ENCODE results near the gene NAB2.

The NAB2 gene

DNA sequence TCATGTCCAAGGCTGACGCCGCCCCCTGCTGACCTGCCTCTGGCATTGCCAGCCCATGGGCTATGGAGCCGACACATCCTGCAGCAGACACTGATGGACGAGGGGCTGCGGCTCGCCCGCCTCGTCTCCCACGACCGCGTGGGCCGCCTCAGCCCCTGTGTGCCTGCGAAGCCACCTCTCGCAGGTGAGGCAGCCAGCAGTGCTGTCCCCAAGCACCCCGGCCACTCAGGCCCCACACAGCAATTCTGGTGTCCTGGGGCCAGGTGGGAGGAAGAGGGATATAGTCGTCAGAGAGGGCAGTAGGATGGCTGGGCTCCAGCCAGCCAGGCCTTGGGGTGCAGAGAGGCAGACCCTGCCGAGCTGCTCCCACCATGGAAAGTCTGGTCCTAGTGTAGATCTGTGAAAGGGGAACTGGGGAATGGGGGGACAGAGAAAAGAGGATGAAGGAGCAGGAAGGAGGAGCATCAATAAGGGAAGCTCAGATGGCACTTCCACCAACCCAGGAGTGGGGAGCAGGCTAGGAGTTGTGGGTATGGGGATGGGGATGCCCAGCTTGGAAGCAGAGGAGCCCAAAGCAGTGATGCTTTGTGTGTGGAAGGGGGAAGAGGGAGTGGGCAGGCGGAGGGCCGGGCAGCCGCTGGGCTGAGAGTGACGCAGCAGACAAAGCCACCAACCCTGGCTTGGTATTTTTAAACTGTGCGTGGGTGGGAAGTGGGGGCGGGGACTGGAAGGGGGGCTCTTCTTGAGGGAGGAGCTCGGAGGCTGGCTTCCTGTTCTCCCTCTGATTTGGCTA is 4.7 kb downstream of the NAB2 start:
- peak in 1 of 2 experiments; percentile 77 for DNase-seq (ENCODE audit: low read depth in 2 of 2)

DNA sequence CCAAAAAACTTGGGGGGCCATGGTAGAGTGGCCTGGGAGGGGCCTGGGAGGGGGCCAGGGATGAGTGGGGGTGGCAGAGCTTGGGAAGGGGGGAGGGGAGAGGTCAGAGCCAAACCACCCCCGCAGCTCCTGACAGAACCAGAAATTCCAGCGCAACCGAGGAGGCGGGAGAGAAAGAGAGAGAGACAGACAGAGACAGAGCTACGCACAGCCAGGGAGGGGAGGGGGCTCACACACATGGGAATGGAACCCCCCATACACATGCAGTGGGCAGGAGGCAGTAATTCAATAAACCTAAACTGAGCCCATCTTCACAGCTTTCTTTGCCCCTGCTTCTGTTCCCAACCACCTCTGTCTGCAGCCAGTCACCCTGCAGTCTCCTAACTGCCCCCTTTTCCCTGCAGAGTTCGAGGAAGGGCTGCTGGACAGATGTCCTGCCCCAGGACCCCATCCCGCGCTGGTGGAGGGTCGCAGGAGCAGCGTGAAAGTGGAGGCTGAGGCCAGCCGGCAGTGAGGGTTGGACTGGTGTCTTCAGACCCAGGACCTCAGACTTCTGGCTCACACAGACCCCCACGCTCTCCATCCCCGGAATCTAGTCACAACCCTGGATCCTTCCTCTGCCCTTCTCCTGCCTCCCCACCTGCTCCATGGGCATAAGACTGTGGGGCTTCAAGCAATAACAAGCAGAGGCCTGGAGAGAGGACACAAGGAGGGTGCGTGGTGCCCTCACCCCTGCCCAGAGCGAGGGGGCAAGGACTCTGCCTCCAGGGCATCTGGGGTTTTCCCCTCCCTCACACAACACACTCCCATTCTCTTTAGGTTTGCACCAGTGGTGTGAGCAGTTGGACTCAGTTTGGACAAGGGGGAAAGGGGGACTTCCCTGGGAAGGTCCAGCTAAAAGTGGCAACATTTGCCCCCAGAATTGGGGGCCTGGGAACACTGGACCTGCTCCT is 5.6 kb downstream of the NAB2 start:
- no peak for DNase-seq (ENCODE audit: low read depth in 2 of 2)

DNA sequence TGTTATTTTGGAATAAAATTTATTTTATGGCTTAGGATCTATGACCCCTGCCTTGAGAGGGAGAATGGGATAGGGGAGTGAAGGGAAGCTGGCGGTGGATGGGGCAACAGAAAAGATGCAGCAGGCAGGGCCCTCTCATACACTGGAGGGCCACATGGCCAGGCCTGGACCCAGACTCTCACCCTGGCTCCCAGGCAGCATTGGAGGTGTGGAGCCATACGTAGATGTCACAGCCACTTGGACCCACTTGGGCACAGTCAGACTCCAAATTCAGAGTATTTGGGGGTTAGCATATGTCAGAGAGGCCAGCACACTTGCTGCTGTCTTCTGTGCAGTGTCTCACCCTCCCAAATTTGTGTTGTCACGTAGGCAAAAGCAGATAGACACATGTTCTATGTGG is 6.5 kb downstream of the NAB2 start:
- no peak for DNase-seq (ENCODE audit: low read depth in 2 of 2)

DNA sequence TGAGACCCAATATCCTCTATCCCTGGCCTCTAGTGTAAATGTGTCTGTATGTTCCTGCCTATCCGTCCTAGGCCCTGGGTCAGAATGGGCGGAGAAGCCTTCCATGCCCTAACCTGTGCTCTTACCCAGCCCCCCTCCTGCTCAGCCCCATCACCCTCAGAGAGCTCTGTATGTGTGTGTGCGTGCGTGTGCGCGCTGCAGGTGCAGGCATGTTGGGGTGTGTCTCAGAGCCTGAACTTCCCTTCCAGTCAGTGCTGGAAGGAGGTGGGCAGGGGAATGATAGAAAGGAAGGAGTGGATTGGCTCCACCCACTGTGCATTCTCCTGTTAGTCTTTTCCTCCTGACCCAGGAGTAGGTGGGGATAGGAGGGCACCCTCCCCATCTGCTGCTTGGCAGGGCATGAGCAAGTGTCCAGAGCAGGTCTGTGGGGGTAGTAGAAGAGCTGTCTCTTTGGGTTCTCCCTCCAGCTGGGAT is 7.2 kb downstream of the NAB2 start:
- no peak for DNase-seq (ENCODE audit: low read depth in 2 of 2)

DNA sequence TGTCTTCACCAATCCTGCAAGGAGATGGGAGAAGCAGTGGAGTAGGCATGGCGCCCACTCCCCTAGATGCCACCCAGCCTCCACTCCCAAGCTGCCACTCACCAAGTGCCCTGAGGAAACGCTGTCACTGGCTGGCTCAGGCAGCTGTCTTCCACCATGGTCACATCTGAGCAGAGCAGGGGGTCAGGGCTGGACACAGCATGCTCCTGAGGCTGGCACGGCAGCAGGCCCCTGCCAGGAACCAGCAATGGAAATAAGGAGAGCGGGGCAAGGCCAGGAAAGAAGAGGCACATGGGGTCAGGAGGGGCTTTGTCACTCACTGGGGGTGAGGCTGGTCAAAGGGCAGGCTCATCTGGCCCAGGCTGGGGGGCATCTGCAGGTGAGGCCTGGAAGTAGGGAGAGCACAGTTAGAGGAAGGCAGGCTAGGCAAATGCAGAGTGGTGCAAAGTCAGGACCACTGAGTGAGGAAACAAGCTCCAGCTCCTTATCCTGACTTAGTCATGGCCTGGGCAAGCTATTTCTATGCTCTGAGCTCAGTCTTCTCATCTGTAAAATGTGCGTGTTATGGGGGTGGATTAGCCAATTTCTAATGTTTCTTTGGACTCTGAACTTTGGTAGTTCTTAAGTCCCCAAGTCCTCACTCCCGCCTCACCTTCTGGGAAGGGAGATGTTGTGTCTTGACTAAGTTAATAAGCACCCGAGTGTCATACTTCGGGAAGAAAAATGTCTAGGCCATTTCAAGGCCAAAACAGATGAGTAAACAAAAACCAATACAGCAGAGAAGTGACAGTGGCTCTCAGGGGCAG is 8.0 kb downstream of the NAB2 start:
- no peak for DNase-seq (ENCODE audit: low read depth in 2 of 2)

DNA sequence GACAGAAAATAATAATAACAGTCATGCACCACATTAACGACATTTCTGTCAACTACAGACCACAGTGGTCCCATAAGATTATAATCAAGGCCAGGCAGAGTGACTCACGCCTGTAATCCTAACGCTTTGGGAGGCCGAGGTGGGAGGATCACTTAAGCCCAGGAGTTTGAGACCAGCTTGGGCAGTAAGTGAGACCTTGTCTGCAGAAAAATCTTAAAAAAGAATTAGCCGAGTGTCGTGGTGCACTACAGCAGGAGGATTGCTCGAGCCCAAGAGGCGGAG is 8.6 kb downstream of the NAB2 start:
- no peak for DNase-seq (ENCODE audit: low read depth in 2 of 2)

DNA sequence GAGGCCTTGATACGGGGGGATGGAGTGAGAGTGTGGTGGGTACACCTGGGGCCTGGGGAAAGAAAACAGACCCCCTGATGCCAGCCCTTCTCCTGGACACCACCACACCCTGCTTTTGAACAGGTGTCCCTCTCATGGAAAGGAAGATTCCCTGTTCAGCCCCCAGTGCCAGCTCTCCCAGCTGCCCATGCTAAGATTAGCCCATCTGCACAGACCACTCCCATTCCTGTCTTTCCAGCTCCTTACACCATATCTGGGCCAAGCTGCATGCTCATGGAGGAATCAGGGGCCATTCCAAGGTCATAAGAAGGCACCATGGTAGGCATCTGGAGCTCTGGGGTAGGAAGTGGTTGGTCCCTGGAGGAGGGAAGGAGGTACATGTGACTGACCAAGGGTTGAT is 9.6 kb downstream of the NAB2 start:
- DNase-seq (ENCODE audit: low read depth in 2 of 2), result no peak

DNA sequence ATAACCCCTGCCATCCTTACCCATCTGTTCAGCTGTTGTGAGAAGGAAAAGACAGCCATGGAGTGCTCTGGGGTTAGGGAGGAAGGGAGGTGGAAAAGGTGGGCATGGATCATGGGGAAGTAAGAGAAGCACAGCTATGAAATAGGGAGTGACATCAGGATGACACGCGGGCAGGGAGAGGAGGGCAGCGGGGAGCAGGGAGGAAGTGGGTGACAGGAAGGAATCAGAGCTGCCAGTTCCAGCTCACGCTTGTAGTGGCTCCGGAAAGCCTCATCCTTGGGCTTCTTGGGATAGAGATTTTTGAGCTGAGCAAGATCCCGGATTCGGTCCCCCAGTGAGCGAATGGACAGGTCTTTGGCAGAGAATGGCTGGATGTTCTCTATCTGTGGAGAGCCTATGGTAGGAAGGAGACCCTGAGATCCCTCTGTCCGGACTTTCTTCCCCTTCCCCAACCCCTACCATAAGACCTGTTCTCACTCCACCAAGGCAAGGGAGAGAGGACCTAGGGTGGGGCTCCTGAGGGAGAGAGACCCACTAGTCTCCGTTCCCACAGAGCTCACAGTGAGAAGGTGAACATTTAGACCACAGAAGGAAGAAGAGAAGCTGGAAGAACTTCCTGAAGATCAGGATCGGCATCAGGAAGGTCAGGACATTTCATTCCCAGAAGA is 10.3 kb downstream of the NAB2 start:
- DNase-seq (ENCODE audit: low read depth in 2 of 2), result no peak

DNA sequence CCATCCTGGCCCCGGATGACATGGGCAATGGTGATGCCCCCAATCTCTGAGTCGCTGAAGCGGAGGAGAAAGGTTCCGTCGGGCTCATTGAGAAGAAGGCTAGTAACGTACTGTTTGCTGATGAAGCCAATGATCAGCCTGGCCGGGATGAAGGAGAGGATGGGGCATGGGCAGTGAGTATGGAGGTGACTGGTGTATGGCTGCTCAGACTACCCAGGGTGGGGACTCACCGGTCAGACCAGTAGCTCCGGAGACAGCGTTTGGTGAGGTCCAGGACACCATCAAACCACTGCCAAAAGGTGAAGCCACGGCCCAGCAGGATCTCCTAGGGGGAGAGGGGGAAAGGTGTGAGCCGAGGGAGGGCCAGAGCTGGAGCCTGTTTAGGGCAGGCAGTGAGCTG is 10.9 kb downstream of the NAB2 start:
- DNase-seq (ENCODE audit: low read depth in 2 of 2), result no peak

DNA sequence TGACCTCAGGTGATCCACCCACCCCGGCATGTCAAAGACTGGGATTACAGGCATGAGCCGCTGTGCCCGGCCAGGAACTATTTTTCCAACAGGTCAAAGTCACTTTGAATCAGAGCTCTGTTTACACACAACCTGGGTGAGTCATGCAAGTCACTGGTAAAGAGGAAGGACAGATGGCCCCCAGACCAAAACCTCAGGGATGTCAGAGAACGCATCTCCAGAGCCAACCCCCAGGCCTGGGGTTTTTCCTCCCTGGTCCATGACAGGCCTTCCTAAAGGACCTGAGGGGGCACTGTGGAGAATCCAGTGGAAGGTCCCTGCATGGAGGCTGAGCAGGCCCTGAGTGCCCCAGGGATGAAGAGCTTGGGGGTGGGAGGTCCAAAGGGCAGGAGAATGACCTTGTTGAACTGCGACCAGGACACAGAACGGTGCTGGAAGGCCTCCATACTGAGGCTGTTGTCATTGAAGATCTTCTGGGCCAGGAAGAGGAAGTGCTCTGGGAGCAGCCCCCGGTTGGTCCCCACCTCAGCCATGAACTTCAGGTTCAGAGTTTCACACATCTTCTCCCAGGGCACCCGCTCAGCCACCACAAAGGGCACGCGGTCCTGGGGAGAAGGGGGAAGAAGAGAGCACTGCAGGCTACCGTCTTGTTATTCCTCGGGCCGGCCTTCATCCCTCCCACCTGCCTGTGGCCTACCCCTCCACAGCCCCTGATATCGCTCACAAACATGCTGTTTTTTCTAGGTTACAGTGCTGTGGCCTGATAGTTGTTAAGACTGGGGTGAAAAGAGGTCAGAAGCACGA is 13.2 kb downstream of the NAB2 start:
- no peak for DNase-seq (ENCODE audit: low read depth in 2 of 2)

DNA sequence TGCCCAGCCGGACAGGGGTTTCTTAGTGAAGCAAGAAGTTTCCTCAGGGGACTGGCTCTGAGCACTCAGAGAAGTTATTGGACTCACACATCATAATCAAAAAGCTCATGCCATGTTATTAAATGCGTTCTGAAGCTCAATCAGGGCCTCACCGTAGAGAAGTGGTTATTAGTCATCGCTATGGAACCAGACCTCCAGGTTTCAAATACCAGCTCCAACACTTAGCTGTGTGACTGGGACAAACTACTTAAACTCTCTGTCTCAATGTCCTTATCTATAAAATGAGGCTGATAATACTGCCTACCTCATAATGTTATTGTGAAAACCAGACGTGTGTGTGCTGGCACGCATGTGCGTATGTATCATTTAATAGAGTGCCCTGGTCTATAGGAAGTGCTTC is 14.9 kb downstream of the NAB2 start:
- DNase-seq (ENCODE audit: low read depth in 2 of 2), result no peak

DNA sequence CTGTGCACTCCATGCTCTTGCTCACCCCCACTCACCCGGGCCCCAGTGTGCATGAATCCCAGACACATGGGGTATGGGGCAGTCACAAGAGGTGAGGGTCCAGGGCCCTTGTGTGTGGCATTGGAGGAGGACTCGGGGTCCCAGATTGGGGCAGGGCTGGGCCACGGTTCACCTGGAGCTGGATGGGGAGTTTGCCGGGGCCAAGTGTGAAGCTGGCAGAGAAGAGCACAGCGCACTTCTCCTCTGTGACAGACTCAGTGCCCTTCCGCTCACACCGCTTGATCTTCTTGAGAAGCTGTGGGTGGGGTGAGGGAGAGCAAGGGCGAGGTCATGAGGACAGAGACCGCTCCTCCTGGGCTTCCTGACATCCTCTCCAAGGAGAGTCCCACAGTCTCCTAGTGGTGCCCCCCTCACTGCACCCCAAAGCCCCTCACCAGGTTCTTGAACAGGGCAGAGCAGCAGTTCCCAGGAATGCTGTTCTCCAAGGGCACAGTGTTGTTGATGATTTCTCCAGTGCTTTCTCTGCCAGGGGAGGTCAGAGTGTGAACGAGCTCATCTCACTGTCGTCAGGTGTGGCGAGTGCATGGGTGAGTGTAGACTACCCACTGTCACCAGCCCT is 15.5 kb downstream of the NAB2 start:
- DNase-seq (ENCODE audit: low read depth in 2 of 2), result no peak

DNA sequence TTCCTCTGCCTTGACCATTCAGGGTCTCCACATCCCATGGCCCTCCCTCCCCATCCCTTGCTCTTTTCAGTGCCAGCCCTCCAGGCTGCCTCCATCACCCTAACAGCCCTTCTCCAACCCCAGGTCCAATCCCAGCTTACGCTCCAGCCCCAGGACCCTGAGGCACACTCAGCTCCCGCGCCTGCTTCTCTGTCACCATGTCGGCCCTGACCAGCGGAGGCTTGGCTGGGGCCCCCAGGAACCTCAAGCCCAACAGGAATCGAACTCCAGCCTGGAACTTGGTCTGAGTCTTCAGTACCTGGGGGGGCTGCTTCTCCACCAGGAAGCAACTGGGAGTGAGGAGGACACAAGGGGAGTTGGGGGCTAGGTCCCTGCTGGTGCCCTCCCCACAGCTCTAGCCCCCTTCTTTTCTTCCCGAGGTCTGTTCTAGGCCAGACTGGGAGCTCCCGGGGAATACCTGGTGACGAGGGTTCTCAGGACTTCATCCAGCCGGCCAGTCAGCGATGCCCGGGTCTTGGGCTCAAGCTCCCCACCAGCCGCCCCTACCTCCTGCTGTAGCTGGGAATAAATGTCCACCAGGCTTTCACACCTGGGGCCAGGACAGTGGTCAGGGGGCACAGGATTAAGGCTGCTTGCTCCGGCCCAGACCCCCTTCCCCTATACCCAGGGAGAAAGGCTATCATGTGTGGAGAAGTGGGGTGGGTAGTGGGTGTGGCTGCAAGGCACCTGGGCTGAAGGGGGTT is 16.3 kb downstream of the NAB2 start:
- no peak for DNase-seq (ENCODE audit: low read depth in 2 of 2)

DNA sequence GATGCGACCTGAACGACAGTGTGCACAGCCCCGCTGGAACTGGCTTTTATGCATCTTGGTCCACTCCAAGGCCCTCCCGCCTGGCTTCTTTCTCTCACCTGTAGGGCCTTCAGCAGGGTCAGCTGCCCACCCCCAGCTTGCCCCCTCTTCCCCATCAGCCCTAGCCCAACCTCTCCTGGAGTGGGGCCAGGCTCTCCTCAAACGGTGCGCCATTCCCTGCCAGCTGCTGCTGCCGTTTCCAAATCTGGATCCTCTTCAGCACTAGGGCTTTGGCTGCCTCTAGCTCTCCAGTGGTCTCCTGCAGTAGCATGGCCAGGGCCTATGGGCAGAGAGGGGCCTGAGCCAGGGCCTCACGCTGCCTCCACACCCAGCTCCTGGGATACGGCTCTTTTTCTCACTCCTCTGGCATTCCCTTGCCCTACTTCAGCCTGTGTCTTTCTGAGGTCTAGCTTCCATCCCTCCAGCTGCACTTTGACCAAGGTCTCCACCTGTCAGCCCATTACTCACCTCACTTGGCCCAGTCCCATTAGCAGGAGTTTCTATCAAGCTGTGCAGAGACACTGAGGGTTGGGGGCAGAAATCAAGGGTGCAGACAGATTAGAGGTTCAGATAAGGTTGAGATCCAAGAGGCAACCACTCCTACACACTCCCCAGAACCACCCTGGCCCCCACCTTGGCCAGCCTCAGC is 17.3 kb downstream of the NAB2 start:
- DNase-seq (ENCODE audit: low read depth in 2 of 2), result no peak

DNA sequence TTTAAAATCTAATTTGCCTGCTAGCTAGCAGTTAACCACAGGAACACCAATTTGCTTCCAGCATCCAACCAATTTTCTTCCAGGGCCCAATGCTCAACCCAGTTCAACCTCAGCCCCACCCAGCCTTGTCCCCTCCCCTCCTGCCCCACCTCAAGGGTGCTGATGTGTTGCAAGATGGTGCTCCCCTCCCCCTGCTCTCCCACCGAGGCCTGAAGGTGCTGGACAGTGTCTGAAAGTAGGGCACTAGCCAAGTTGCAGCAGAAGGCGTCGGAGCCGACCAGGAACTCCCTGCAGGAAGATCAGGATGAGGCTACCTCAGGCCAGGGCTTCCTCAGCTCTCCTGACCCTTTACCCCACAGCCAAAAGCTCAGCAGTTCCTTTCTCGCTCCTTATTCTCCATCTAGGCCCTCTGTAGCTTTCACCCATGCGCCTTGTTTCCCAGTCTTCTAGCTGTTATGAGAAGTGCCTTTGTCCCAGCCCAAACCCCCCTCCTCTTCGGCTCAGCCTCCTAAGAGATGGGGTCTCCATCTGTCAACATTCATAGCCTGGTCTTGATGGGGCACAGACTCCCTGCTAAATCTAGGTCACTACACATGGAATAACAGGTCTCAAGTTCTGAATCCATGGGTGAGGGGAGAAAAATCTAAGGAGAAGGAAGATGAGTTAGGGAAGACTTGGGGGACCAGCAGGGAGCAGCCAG is 18.7 kb downstream of the NAB2 start:
- no peak for DNase-seq (ENCODE audit: low read depth in 2 of 2)

DNA sequence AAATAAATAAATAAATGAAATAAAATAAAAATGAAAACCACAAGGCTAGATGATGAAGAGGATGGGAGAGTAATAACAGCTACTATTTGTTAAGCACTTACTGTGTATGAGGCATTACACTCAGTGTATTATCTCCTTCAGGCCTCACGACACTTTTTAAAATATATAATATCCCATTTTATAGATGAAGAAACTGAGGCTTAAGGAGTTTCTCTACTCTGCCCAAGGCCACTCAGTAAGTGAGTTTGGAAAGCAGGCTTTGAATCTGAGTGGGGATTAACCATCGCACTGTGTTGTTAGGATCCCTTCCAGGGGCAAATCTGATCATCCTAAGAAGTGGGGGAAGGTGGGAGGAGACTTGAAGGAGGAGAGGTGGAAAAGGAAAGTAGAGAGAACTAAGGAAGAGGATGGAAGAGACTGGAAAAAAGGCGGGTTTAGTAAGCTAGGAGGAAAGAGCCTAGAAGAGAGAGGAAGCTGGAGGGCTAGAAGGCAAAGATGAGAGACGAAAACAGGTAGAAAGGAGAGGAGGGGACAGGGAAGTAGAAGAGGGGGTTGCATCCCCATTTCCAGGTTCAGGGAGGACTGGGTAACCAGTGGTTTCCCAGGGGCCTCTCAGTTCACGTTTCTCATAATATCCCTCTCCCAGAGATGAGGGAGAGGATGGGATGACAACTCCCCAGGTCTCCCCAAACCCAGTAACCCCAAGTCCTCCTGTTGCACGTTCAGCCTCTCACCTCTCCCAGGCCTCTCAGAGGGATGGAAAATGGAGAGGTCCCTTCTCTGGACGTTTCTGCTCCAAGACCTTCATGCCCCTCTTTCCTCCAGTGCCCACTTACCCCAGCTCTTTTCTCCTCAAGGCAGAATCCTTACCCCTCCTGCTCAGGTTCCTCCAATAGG is 20.5 kb downstream of the NAB2 start:
- no peak for DNase-seq (ENCODE audit: low read depth in 2 of 2)
